B cell (primary cell): ENCODE results near the gene HLA-C. TPM values are rescaled to one million over a fixed set of nuclear protein-coding genes. Genes with fewer than 3 reads are reported as not detected.

Experiments used
- ATAC-seq: fragments of 200-7000 bp; cut with Tn5 transposase; one replicate; pipeline ENCODE4 v1.10.0; 2021; ENCODE audit warnings: low read depth, mild to moderate bottlenecking, moderate number of reproducible peaks, moderate library complexity
- CTCF ChIA-PET: fragments of 350-600 bp; sonication (Branson Sonifier 250); formaldehyde crosslinking; loops from one replicate; lab custom pipeline; 2021; ENCODE audit warnings: antibody characterized with exemption, inconsistent platforms; lab: Charles Lee
- POLR2A ChIA-PET: fragments of 350-600 bp; sonication (Branson Sonifier 250); formaldehyde crosslinking; loops from one replicate; lab custom pipeline; 2021; ENCODE audit warnings: antibody characterized with exemption; lab: Charles Lee
- DNase-seq: peaks from one replicate; pipeline ENCODE4 v3.0.0; 2013
- H2AFZ ChIP-seq: 2 replicates; pipeline ENCODE4 v1.6.1; 2012; ENCODE audit warnings: mild to moderate bottlenecking, low read depth, low read length; ENCODE audit not compliant: insufficient read depth, poor library complexity, severe bottlenecking
- H3K27ac ChIP-seq, 2 donors: 1 replicate in 1 of 2; 2 replicates in 1 of 2; pipeline ENCODE4 v1.5.1; 2012 to 2013; ENCODE audit warnings: low read length in 2 of 2, mild to moderate bottlenecking in 2 of 2, moderate library complexity in 1 of 2
- H3K27me3 ChIP-seq, 4 experiments: fragments of 200-600 bp in 1 of 4; sonication (generic) in 1 of 4; replicated peaks in 1 of 4; 1 replicate in 2 of 4; 2 replicates in 2 of 4; pipeline versions ENCODE4 v1.6.1 to v1.7.0; 2013 to 2016; ENCODE audit warnings: low read length in 3 of 4, mild to moderate bottlenecking in 2 of 4, mixed read lengths in 1 of 4, moderate library complexity in 1 of 4; ENCODE audit not compliant: insufficient read depth in 4 of 4, control insufficient read depth in 3 of 4; ENCODE audit errors: control extremely low read depth in 1 of 4
- H3K36me3 ChIP-seq, 2 experiments: replicated peaks in 1 of 2; 1 replicate in 1 of 2; 2 replicates in 1 of 2; pipeline versions ENCODE4 v1.6.1 to v1.7.1; 2013; ENCODE audit warnings: low read length in 1 of 2; ENCODE audit not compliant: insufficient read depth in 2 of 2, control insufficient read depth in 1 of 2; ENCODE audit errors: control extremely low read depth in 1 of 2, extremely low read depth in 1 of 2
- H3K4me1 ChIP-seq, 2 donors: fragments of 200-600 bp in 1 of 2; sonication (generic) in 1 of 2; 1 replicate in 1 of 2; 2 replicates in 1 of 2; pipeline versions ENCODE4 v1.5.1 to v1.6.1; 2013 to 2017; ENCODE audit warnings: low read length in 2 of 2; ENCODE audit not compliant: control insufficient read depth in 2 of 2, insufficient read depth in 2 of 2
- H3K4me2 ChIP-seq: replicated peaks from 2 replicates; pipeline ENCODE3; 2012; ENCODE audit warnings: mild to moderate bottlenecking, low read depth, low read length; ENCODE audit not compliant: poor library complexity, severe bottlenecking
- H3K4me3 ChIP-seq, 5 experiments: fragments of 200-600 bp in 1 of 5; sonication (generic) in 1 of 5; 1 replicate in 3 of 5; 2 replicates in 2 of 5; pipeline versions ENCODE4 v1.5.1 to v1.7.0; 2011 to 2016; ENCODE audit warnings: low read length in 4 of 5, mild to moderate bottlenecking in 4 of 5, low read depth in 2 of 5, control low read depth in 1 of 5, moderate library complexity in 1 of 5; ENCODE audit not compliant: insufficient read depth in 1 of 5; ENCODE audit errors: control extremely low read depth in 1 of 5, extremely low read depth in 1 of 5
- H3K79me2 ChIP-seq: fragments of 200-600 bp; sonication (generic); one replicate; pipeline ENCODE4 v1.6.0; 2016; ENCODE audit warnings: low read length; ENCODE audit not compliant: control insufficient read depth, insufficient read depth
- H3K9ac ChIP-seq: fragments of 200-600 bp; sonication (generic); 2 replicates; pipeline ENCODE4 v1.6.1; 2017; ENCODE audit warnings: mild to moderate bottlenecking, low read length, moderate library complexity
- H3K9me3 ChIP-seq, 3 donors: one replicate each; pipeline versions ENCODE4 v1.6.1 to v1.7.1; 2013; ENCODE audit warnings: low read length in 2 of 3; ENCODE audit not compliant: control insufficient read depth in 2 of 3, insufficient read depth in 1 of 3; ENCODE audit errors: control extremely low read depth in 1 of 3
- H4K20me1 ChIP-seq: 2 replicates; pipeline ENCODE4 v1.6.0; 2012; ENCODE audit warnings: mild to moderate bottlenecking, low read length; ENCODE audit not compliant: insufficient read depth, control insufficient read depth, poor library complexity, severe bottlenecking
- H3K27ac Mint-ChIP-seq: one replicate; pipeline ENCODE4 v1.8.0; 2021; ENCODE audit warnings: mixed read lengths
- H3K27me3 Mint-ChIP-seq: one replicate; pipeline ENCODE4 v1.8.0; 2021; ENCODE audit warnings: mixed read lengths
- H3K4me1 Mint-ChIP-seq: one replicate; pipeline ENCODE4 v1.8.0; 2021; ENCODE audit warnings: mixed read lengths
- H3K4me3 Mint-ChIP-seq: one replicate; pipeline ENCODE4 v1.8.0; 2021; ENCODE audit warnings: mixed read lengths
- H3K9me3 Mint-ChIP-seq: one replicate; pipeline ENCODE4 v1.8.0; 2022; ENCODE audit warnings: mixed read lengths; ENCODE audit not compliant: insufficient read depth
- EZH2 ChIP-seq: IDR thresholded peaks from 2 replicates; pipeline ENCODE4 v1.6.1; 2012; ENCODE audit warnings: borderline replicate concordance, low read depth, mild to moderate bottlenecking, moderate library complexity, low read length; ENCODE audit not compliant: insufficient read depth, poor library complexity, severe bottlenecking
- WGBS: methylation state at CpG from one replicate; pipeline ENCODE4 v1.1.5; 2013; ENCODE audit warnings: missing lambda C conversion rate; ENCODE audit not compliant: insufficient coverage; 5-methylcytosine and 5-hydroxymethylcytosine counted together
- intact Hi-C: fragments of 100-400 bp; cut with micrococcal nuclease; formaldehyde crosslinking; loops from one replicate; pipeline ENCODE4 v1.10.0; 2022
- polyA plus RNA-seq: library from polyadenylated mRNA; depleted of rRNA; stranded (reverse); fragments of >200 nt; gene quantifications from 2 replicates; pipeline ENCODE4 v1.2.3, GENCODE V29; 2012
- total RNA-seq, 2 donors: library from RNA; stranded (reverse); fragments of 120-200 nt in 1 of 2; gene quantifications; 1 replicate in 1 of 2; 2 replicates in 1 of 2; pipeline versions ENCODE4 v1.2.3 to v1.2.4, GENCODE V29; 2013 to 2022
- TF ChIP-seq, protein P1 (sequence below): fragments of 200-600 bp; IDR thresholded peaks from one replicate; pipeline ENCODE4 v1.8.0; 2022; ENCODE audit warnings: antibody characterized with exemption, mild to moderate bottlenecking

Gene HLA-C
- total and polyA plus RNA-seq, 2 donors (not counting 1 experiment from before 2014, with no cell fraction given), result 998 to 1,983 TPM

DNA sequence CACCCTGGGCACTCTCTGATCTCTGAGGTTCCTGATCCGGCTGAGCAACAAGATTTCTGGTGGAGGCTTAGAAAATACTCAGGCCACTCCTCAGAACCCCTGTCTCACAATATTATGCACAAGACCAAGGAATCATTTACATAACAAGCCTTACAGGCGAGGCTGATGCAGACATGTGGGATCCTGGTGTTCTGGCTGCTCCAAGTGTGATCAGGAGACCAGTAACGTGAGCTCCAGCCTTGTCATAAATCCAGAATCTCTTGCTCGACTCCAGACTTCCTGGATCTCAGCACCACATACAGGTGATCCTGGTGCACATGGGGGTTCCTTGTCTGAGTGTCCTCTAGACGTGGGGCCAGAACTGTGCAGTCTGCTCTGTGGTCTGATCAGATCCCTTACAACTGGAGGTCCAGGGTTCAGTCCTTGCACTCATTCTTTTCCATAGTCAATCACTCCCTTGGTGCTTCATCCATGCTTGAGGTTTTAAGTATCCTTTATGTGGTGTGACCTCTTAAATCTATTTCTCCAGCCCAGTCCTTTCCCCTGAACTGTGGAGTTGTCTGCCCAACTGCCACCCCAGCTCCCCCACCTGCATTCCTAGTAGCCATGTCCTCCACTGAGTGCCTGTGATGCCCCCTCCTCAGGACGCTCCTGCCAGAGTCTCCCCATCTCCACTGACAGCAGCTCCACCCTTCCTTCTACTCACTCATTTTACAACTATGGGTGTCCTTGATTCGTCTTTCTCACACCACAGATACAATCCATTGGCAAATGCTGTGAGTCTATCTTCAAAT lies 5.1 kb downstream of the HLA-C start:
- Histone ChIP-seq H3K9me3 (peaks cover 0 to 5% (median 3%) of the 10 kb centered on the region in 3 donors), H3K27ac (no peak overlapping the region), H3K9ac (no peak overlapping the region), H3K4me1 (peaks cover 18 to 31% of the 10 kb centered on the region in 2 donors), H3K4me2 (no peak overlapping the region), H2AFZ (no peak overlapping the region), H4K20me1 (peaks cover 36% of the 10 kb centered on the region), H3K79me2 (peaks cover 20% of the 10 kb centered on the region), H3K36me3 (peaks cover 4 to 26% of the 10 kb centered on the region in 2 experiments), H3K4me3 (no peak overlapping the region), H3K27me3 (no peaks in the 10 kb centered on the region)
- peaks cover 43% of the 10 kb centered on the region for H3K4me1 Mint-ChIP-seq
- peak overlapping the region; percentile 39 for H3K27ac Mint-ChIP-seq
- CTCF ChIA-PET, result no interaction called here
- intact Hi-C loops, result no loop called here
- no peak overlapping the region for H3K4me3 Mint-ChIP-seq
- no peak for TF ChIP-seq EZH2
- TF ChIP-seq, protein P1, sequence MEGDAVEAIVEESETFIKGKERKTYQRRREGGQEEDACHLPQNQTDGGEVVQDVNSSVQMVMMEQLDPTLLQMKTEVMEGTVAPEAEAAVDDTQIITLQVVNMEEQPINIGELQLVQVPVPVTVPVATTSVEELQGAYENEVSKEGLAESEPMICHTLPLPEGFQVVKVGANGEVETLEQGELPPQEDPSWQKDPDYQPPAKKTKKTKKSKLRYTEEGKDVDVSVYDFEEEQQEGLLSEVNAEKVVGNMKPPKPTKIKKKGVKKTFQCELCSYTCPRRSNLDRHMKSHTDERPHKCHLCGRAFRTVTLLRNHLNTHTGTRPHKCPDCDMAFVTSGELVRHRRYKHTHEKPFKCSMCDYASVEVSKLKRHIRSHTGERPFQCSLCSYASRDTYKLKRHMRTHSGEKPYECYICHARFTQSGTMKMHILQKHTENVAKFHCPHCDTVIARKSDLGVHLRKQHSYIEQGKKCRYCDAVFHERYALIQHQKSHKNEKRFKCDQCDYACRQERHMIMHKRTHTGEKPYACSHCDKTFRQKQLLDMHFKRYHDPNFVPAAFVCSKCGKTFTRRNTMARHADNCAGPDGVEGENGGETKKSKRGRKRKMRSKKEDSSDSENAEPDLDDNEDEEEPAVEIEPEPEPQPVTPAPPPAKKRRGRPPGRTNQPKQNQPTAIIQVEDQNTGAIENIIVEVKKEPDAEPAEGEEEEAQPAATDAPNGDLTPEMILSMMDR, result no peak
- DNase-seq (peak; percentile 42), ATAC-seq (no peak)
- POLR2A ChIA-PET, result no interaction called here
- H3K27me3 Mint-ChIP-seq, result no peaks in the 10 kb centered on the region
- WGBS, result 85% methylated on average over 4 of the region's 7 CpGs
- H3K9me3 Mint-ChIP-seq, result peaks cover 12% of the 10 kb centered on the region

DNA sequence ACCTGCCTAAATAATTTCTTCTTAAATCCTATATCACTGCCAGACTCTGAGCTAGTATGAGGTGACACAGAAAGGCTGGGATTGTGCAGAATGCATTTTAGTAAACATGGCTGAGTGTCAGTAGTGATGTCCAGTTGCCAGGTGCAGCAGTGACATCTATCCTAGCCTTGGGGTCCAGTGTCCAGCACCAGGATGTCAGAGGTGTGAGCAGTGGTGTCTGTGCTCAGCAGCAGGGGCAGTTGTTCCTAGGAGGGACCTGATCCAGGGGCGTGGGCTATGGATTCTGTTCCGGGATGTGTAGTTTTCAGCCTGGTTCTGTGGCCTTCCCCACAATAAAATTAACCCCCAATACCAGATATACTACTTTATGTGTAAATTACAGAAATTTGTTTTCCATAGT lies 6.0 kb downstream of the HLA-C start:
- intact Hi-C loops, result no loop called here
- POLR2A ChIA-PET, result interaction anchor here (0.8 kb wide), 1 partner anchor 100 kb away, joined by 3 read pairs; no protein-coding TSS in a partner anchor
- Histone ChIP-seq H3K9ac (no peak overlapping the region), H3K4me3 (no peak overlapping the region), H3K27me3 (no peaks in the 10 kb centered on the region), H2AFZ (no peak overlapping the region), H4K20me1 (peaks cover 34% of the 10 kb centered on the region), H3K9me3 (peaks cover 0 to 6% (median 3%) of the 10 kb centered on the region in 3 donors), H3K4me1 (peaks cover 17 to 31% of the 10 kb centered on the region in 2 donors), H3K27ac (no peak overlapping the region), H3K4me2 (no peak overlapping the region), H3K79me2 (peaks cover 12% of the 10 kb centered on the region), H3K36me3 (peaks cover 4 to 26% of the 10 kb centered on the region in 2 experiments)
- Mint-ChIP-seq H3K4me3 (no peak overlapping the region), H3K4me1 (peaks cover 41% of the 10 kb centered on the region), H3K9me3 (peaks cover 15% of the 10 kb centered on the region), H3K27me3 (peaks cover 3% of the 10 kb centered on the region), H3K27ac (peak overlapping the region; percentile 32)
- WGBS, result no CpG with 5 or more reads among the region's 2 CpGs
- DNase-seq (peak; percentile 29), ATAC-seq (no peak)
- CTCF ChIA-PET, result no interaction called here
- TF ChIP-seq, protein P1, result no peak
- no peak for TF ChIP-seq EZH2
